ENCODE measurements around the gene SNX33.

Gene SNX33

DNA sequence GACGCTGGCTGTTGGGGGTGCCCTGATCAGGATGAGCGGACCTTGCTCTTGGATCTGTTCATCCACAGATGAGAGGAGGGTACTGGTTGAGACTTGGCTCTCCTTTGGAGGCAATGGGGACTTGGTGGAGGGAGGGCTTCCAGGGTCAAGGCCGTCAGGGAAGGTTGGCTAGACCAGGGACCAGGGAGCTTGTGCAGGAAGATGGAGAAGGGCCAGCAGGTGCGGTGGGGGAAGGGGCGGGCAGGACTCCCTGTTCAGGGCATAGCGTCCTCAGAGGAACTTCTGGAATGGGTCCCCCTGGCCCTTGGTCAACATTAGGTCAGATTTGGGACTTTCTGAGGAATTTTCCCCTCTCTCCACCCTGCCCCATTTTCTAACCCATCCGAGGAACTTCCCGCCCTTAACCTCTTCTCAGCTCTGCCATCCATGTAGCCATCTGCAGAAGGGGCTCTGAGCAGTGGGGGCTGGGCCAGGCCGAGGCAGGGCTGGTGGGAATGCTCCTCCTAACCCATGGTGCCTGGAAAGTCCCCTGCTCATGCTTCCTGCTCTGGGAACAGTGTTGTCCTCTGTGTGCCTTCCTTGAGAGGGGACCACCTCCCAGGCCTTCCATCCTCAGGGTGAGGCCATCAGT is 11.5 kb downstream of the SNX33 start:
- in situ Hi-C loops (cut with HindIII; ENCODE audit: low pct_ligation_motif_present, low pct_unique_long_range_greater_than_20kb, low sequenced_read_pairs): no loop called here
- no peak for DNase-seq

DNA sequence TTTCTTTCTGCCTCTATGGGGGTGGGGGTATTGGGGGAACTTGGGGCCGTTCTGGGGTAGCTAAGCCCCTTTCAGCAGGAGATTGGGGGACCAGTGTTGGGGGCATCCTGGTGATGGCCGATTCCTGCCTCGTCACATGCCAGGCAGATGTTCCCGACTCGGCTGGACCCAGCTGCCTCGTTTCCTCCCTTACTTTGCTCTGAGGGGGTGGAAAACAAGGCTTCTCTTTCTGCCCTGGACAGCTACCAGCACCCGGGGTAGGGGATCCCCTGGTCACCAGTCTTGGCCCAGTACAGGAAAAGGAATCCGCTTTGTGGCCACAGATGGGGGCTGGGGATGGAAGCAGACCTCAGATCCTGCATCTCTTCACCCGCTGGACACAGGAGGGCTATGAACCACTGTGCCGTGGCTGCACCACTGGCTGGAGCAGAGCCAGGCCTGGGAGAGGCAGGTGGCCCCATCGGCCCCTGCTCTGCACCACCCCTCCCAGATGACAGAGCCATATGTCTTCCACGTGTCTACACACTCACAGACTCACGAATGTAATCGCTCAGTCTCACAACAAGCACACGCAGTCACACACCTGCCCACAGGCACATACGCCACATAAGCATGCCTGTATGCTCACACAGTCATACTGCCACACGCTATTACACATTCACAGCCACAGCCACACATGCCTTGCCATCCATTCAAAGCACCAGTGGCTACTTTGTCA is 12.4 kb downstream of the SNX33 start:
- in situ Hi-C loops (cut with HindIII; ENCODE audit: low pct_ligation_motif_present, low pct_unique_long_range_greater_than_20kb, low sequenced_read_pairs): no loop called here
- DNase-seq: no peak

DNA sequence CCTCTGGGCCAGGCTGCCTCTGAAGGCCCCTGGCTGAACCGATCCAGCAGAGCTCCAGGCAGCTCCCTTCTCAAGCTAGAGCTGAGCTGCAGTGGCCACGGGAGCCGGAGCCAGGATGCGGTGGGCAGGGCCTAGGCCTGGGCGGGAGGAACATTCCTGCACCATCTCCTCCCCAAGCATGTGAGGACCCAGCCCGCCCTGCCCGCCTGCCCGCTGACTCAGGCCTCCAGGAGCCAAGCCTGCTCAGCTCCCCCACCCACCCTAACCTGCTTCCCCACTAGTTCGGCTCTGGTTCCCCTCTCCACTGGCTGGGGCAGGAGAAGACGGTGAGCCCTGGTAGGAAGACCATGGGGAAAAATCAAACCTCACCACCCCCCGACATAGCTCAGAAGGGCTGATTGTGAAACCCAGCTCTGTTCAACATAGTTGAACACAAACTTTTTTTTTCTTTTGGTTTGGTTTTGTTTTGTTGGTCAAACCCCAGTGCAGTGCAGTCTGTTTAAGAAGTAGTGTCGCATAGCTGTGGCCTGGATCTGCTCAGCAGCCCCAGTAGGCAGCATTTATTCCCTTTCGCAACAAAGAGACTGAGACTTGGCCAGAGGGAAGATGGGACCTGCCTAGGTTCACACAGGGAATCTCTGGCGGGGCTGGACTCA is 13.5 kb downstream of the SNX33 start:
- peak; percentile 87 for DNase-seq
- in situ Hi-C loops (cut with HindIII; ENCODE audit: low pct_ligation_motif_present, low pct_unique_long_range_greater_than_20kb, low sequenced_read_pairs): no loop called here

- no peak for DNase-seq
- in situ Hi-C loops (cut with HindIII; ENCODE audit: low pct_ligation_motif_present, low pct_unique_long_range_greater_than_20kb, low sequenced_read_pairs): no loop called here
Observed at GRCh38 chr15:75661756-75662140, 14.0 kb downstream of the SNX33 start.

GRCh38 chr15:75662823-75663519 is 15.3 kb downstream of the SNX33 start:
- DNase-seq: no peak
- in situ Hi-C loops (cut with HindIII; ENCODE audit: low pct_ligation_motif_present, low pct_unique_long_range_greater_than_20kb, low sequenced_read_pairs): no loop called here

DNA sequence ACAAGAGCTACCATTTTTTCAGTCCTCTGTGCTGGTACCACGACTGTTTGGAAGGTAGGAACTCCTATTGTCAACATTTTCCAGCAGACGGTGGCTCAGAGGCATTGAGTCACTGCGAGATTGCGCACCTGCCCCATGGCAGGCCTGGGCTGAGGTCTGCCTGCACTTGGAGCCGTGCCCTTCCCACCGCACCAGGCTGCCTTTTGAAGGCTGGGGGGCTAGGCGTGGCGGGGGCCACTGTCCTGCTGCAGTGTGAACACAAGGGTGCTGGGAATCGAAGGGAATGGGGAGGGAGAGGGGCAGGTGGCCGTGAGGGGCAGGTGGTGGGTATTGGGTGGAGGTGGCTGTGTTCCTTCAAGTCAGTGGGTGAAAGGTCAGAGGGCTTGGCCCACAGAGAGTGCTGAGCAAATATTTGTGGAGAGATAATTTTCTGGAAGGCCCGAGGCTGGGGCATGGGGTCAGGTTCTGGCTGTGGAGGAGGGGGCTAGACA is 16.3 kb downstream of the SNX33 start:
- DNase-seq: no peak
- in situ Hi-C loops (cut with HindIII; ENCODE audit: low pct_ligation_motif_present, low pct_unique_long_range_greater_than_20kb, low sequenced_read_pairs): no loop called here

DNA sequence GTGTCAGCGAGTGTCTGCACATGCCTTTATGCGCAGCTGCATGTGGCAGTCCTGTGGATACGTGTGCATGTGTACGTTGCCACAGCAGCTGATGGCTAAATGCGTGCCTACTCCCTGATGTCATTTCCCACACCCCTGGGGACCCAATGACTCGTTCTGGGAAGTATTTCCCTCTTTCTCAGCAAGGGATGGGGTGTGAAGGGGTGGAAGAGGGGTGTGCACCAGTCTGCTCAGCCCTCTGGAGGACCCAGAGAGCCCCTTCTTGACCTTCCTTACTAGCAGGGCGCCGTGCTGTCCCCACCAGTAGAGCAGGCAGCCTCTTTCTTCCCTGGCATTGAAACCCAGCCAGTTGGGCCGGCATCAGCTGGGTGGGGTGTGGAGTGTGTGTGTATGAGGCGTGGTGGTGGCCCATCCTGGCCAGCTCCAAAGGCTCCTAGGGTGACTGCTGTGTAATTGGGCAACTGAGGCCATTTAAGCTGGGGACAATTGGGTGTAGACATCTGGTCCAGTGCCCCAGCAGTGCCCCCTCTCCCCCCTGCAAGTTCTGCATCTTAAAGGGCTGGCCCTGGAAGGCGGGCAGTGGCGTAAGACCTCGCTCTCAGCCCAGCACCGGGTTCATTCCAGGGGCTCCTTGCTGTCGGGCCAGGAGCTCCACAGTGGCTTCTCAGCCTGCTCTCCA is 19.2 kb downstream of the SNX33 start:
- peak; percentile 97 for DNase-seq
- in situ Hi-C loops (cut with HindIII; ENCODE audit: low pct_ligation_motif_present, low pct_unique_long_range_greater_than_20kb, low sequenced_read_pairs): no loop called here

DNA sequence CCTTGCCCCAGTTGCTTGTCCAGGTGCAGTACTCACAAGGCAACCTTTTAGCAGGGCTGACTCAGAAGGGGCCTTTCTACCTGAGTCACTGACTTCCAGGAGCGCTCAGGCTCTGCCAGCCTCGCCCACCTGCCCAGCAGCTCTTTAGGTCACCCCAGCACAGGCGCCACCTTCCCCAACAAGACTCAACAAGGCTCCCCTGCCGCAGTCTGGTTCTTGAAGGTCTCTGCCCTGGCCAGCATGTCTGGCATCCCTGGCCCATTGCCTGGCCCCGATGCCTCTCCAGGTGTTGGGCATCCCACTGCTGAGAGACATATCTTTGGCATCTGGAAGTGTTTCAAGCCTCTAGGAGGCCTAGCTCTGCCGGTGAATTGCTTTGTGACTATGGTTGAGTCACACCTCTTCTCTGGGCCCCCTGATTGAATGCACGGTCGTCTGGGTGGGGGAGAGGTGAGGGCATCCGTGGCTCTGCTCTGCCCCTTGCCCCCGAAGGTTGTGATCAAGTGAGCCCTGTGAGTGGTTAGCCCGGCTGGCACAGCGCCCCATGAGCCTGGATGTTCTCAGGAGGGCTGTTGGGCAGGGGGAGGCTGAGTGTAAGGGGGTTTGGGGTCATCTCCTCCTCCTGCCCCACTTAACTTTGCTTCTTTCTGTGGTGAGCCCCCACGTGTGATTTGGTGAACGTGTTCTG is 21.6 kb downstream of the SNX33 start:
- in situ Hi-C loops (cut with HindIII; ENCODE audit: low pct_ligation_motif_present, low pct_unique_long_range_greater_than_20kb, low sequenced_read_pairs): no loop called here
- no peak for DNase-seq

DNA sequence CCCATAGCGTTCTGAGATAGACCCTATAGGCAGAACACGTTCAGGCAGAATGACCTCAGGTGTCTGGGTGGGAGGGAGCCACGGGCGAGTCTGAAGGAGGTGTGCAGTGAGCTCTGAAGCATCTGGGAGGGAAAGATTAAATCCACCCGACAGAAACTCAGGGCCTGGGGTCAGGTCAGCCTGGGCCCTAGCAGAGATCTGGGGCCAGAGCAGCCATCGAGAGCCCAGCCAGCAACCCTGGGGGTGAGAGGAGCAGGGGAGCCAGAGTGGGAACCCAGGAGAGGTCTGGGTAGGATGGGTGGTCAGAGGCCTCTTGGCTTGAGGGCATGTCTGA is 22.1 kb downstream of the SNX33 start:
- DNase-seq: no peak
- in situ Hi-C loops (cut with HindIII; ENCODE audit: low pct_ligation_motif_present, low pct_unique_long_range_greater_than_20kb, low sequenced_read_pairs): no loop called here

DNA sequence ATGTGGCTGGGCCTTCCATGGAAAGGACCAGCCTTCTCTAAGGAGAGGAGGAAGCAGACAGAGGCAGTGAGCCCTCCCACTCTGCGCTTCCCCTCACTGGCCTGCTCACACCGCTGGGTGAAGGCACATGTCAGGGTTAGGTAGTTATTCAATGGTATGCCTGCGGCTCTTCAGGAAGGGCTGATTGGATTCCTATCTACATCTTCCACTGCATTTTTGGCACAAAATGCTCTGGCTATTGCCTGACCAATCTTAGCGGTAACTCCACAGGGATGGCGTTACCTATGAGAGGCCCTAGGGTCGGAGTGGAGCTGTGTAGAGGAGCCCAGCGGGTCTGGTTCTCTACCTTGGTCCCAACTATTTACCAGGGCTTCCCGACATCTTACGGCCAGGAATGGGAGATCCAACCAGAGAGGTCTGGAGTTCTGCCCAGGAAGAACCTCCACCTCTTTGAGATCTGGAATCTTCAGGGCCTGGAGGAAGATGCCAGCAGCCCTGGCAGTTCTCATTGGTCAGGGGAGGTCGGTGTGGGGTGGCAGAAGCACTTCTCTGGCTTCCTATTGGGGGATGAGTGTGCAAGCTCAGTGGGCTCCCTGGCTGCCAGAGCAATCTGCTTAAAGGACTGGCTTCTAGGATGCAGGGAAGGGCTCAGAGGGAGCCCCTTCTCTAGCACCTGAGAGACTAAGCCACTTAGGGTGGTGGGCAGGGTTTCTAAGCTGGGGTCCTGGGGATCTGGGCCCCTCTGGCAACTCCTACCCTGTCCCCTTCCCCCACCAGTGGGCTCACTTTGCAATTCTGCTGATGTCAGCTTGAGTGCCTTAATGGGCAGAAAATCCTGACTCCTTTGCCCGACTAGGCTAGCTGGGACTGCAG is 24.3 kb downstream of the SNX33 start:
- no peak for DNase-seq
- in situ Hi-C loops (cut with HindIII; ENCODE audit: low pct_ligation_motif_present, low pct_unique_long_range_greater_than_20kb, low sequenced_read_pairs): no loop called here

GRCh38 chr15:75672646-75673425 is 25.1 kb downstream of the SNX33 start:
- DNase-seq: no peak
- in situ Hi-C loops (cut with HindIII; ENCODE audit: low pct_ligation_motif_present, low pct_unique_long_range_greater_than_20kb, low sequenced_read_pairs): no loop called here

- in situ Hi-C loops (cut with HindIII; ENCODE audit: low pct_ligation_motif_present, low pct_unique_long_range_greater_than_20kb, low sequenced_read_pairs): no loop called here
- DNase-seq: no peak
Observed at GRCh38 chr15:75673426-75674235, 25.9 kb downstream of the SNX33 start.

DNA sequence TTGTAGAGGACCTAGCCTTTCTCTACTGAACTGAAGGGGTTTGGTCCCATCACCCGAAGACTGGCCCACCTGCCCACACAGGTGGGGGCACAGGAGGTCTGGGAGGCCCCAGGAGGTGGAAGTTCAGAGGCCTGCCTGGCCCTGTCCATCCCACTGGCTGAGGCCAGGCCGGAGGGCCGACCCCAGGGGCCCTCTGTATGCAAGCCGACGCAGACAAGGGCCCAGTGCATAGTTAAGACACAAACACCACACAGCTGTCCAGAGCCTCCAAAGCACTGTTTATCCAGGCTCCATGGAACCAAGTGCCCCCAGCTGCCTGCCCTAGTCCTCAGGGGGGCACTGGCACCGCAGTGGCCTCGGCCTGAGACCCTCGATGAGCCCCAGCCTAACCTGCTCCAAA is 26.7 kb downstream of the SNX33 start:
- in situ Hi-C loops (cut with HindIII; ENCODE audit: low pct_ligation_motif_present, low pct_unique_long_range_greater_than_20kb, low sequenced_read_pairs): no loop called here

DNA sequence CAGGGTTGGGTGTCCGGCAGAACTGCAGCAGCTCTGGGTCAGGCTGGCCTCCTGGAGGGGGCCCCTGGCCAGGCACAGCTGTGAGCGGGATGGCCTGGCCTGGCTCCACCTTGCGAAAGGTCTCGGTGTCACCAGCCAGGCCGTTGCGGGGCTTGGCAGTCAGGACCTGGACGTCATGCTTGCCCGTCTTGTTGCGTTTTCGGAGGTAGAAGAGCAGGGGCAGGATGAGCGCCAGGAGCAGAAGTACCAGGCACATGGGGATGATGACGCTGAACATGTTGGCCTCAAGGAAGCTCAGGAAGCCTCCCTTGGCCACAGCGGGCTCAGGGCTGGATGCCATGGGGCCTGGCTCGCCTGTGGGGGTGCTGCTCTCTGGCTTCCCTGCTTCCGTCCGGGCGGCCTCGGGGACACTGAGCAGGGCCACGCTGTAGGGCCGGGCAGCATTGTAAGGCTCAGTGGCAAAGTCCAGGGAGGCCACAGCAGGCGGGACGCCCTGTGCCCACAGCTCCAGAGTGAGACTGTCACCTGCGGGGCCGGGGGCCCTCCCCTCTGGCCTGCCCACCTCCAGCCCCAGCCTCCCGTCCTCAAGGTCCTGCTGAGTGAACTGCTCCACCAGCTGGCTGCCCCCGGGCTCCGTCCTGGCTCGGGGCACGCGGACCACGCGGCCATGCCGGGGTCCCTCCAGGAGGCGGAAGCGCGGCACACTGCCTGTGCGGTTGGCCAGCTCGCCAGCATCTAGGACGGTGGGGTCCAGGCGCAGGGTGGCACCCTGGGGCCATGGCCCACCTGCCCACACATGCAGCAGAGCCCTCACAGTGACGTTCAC is 28.1 kb downstream of the SNX33 start:
- in situ Hi-C loops (cut with HindIII; ENCODE audit: low pct_ligation_motif_present, low pct_unique_long_range_greater_than_20kb, low sequenced_read_pairs): no loop called here
- no peak for DNase-seq

More for the DNA sequence above, 26.7 kb downstream of the SNX33 start:
- no peak for DNase-seq
